Ectodermal cell (in vitro differentiated cells): ENCODE measurements around the gene FNDC3B.

Experiments
- H3K27ac ChIP-seq: 2 replicates; pipeline ENCODE4 v1.7.0; 2013; ENCODE audit warnings: mild to moderate bottlenecking, low read depth, low read length; ENCODE audit not compliant: insufficient read depth, poor library complexity, severe bottlenecking
- H3K27me3 ChIP-seq: 2 replicates; pipeline ENCODE4 v1.7.0; 2013; ENCODE audit warnings: mild to moderate bottlenecking, low read length; ENCODE audit not compliant: insufficient read depth, control insufficient read depth, poor library complexity, severe bottlenecking
- H3K36me3 ChIP-seq: one replicate; pipeline ENCODE4 v1.7.0; 2013; ENCODE audit warnings: low read length; ENCODE audit not compliant: control insufficient read depth, insufficient read depth
- H3K4me1 ChIP-seq: one replicate; pipeline ENCODE4 v1.7.0; 2013; ENCODE audit warnings: low read length; ENCODE audit not compliant: control insufficient read depth, insufficient read depth
- H3K4me3 ChIP-seq: 2 replicates; pipeline ENCODE4 v1.7.0; 2013; ENCODE audit warnings: low read depth, low read length, control low read depth; ENCODE audit not compliant: insufficient read depth
- H3K9me3 ChIP-seq: 2 replicates; pipeline ENCODE4 v1.7.0; 2013; ENCODE audit warnings: mild to moderate bottlenecking, low read length, moderate library complexity; ENCODE audit not compliant: control insufficient read depth
- WGBS, 2 experiments: methylation state at CpG; one replicate each; pipeline ENCODE4 v1.1.7; 2013; ENCODE audit warnings: missing lambda C conversion rate in 2 of 2; 5-methylcytosine and 5-hydroxymethylcytosine counted together

Gene FNDC3B

DNA sequence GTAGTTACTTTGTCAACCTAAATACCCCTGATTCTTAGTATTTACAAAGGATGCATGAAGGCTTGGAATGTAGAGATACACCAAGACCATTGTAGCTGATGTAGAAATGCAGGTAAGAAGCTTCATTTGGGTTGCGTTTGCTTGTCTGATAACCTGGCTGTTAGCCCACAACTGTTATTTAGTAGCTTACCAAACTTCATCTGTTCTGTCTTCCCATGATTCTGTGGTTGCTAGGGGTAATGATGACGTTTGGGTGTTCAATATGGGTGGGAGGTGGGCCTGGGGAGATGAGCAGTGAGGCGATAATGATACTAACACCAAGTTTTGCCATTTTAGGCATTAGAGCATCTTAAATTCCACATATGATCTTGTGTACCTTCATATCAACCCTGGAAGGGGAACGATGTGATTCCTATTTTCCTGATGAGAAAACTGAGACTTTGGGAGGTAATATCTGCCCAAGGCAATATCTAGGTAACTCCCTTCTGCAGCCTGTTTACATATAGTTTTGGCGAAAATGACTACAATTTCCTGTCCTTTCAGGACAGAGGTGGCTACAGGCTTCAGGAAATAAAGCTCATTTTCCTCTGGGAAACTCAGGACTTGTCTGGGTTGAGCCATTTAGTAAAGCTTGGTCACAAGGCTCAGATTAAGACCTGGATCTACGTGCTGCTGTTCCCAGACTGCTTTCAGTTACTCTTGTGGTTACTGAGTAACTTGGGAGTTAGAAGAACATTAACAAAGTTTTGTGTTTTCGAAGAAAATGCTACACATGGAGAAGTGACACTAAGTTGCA lies 26.8 kb downstream of the FNDC3B start:
- Histone ChIP-seq H3K4me1 (peaks cover 6% of the 10 kb centered on the region), H3K9me3 (no peaks in the 10 kb centered on the region), H3K4me3 (no peak overlapping the region), H3K27me3 (no peaks in the 10 kb centered on the region), H3K36me3 (no peaks in the 10 kb centered on the region), H3K27ac (no peak overlapping the region)
- 88 to 90% methylated on average over 6 to 7 of the region's 7 CpGs for WGBS, 2 experiments

DNA sequence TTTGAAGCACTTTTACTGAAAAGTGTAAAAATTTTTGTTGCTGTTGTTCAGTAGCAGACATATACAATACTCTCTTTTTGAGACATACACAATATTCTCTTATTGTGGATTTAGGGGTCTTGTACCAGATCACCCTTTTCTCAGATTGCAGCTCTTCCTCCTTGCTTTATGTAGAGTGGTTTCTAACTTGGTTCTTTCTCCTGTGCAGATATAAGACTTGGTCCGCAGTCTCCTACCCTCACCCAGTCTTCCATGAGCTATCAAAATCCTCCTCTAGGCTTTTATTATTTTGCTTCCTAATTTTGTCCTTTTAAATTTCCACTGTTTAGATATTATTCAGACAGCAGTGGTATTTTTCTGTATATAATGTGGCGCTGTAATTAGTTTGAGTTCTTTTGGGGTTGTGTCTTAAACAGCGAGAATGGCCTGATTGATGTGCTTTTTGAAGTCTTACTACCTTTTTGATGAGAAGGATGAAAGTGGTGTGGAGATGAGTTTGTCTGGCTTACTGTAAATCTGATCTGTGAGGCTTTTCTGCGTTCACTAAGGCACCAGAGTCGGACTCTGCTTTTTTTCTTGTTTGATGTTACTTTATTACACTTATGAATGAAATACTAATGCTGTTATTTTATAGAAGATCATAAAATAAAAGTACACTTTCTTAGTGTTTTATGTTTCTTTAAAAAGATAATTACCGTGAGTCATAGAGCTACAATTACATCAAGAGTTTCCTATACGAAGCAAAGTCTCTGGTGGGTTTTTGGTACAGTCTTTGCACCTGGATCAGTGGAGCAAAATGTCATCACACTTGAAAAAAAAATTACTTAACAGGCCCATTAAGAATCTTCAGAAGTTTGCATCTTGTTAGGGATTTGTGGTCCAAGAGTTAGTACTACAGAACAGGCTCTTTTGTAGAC lies 27.8 kb downstream of the FNDC3B start:
- peaks cover 6% of the 10 kb centered on the region for H3K4me1 ChIP-seq
- H3K27ac ChIP-seq = no peak overlapping the region
- no peaks in the 10 kb centered on the region for H3K27me3 ChIP-seq
- no peaks in the 10 kb centered on the region for H3K9me3 ChIP-seq
- 95 to 96% methylated on average over 5 to 6 of the region's 7 CpGs for WGBS, 2 experiments
- H3K36me3 ChIP-seq = no peaks in the 10 kb centered on the region
- no peak overlapping the region for H3K4me3 ChIP-seq

DNA sequence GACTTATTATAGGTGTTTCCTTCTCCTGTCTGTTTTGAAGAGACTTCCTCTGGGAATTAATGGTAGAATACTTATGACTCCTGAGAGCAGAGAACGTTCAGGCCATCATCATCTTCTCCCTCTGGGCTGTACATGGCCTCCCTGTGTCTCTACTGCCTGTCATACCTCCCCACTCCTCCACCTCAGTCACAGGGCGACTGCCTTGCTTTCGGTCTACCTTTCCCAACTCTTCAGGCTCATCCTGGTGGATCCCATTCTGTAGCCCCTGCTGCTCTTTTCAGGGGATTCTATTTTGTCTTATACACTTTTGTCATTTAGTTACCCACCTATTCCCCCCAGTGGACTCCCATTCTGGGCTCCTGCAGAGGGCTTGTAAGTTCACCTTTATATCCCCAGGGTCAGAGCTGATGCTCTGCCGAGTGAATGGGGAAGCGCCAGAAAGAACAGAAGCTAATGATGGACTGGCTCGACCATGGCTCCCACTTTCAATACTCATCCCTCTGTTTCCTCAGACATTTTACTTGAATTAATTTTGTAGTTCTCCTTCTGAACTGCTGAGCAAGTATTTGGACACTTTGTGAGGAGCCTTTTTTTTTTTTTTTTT lies 28.6 kb downstream of the FNDC3B start:
- peaks cover 6% of the 10 kb centered on the region for H3K4me1 ChIP-seq
- H3K36me3 ChIP-seq = no peaks in the 10 kb centered on the region
- H3K27ac ChIP-seq = no peak overlapping the region
- H3K9me3 ChIP-seq = no peaks in the 10 kb centered on the region
- H3K27me3 ChIP-seq = no peaks in the 10 kb centered on the region
- 72 to 74% methylated on average over 6 of the region's 6 CpGs for WGBS, 2 experiments
- no peak overlapping the region for H3K4me3 ChIP-seq

DNA sequence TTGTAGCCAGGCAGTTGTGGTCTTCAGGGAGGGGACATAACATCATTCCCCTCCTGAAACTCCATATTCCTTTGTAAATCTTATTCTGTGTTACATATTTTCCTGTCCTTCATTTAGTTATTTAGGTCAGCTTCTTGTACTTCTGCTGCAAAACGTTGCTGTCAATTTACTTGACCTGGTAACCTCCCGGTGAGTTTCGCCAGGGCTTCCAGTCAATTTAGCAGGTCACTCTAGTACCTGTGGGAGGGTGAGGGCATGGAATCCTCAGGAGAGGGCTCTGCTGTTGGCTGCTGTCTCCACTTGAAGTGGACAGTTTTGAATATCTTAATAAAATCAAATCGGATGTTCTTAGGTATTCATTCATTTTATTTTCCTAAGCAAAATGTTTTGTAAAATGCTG lies 29.6 kb downstream of the FNDC3B start:
- 85 to 92% methylated on average over 3 of the region's 4 CpGs for WGBS, 2 experiments
- peaks cover 6% of the 10 kb centered on the region for H3K4me1 ChIP-seq
- H3K9me3 ChIP-seq = no peaks in the 10 kb centered on the region
- no peak overlapping the region for H3K4me3 ChIP-seq
- H3K27ac ChIP-seq = no peak overlapping the region
- H3K36me3 ChIP-seq = no peaks in the 10 kb centered on the region
- H3K27me3 ChIP-seq = no peaks in the 10 kb centered on the region

DNA sequence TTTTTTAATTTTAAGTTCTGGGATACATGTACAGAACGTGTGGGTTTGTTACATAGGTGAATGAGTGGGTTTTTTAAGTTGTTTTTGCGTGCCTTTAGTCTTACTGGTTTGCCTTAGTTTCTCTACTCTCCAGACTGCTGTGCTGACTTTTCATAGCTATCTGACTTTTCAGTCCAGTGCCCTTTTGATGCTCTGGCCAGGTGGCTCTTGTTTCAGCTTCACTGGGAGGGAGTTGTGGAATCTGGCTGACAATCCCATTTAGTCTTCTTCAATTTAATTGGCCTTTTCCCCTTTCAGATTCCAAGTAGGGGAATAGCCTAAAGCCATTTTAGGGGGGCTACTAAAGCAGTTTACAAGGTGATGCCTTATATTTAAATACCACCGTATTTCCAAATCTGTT lies 30.1 kb downstream of the FNDC3B start:
- Histone ChIP-seq H3K4me3 (no peak overlapping the region), H3K36me3 (no peaks in the 10 kb centered on the region), H3K4me1 (peaks cover 6% of the 10 kb centered on the region), H3K9me3 (no peaks in the 10 kb centered on the region), H3K27me3 (no peaks in the 10 kb centered on the region), H3K27ac (no peak overlapping the region)
- 86 to 90% methylated on average over 2 to 3 of the region's 3 CpGs for WGBS, 2 experiments

DNA sequence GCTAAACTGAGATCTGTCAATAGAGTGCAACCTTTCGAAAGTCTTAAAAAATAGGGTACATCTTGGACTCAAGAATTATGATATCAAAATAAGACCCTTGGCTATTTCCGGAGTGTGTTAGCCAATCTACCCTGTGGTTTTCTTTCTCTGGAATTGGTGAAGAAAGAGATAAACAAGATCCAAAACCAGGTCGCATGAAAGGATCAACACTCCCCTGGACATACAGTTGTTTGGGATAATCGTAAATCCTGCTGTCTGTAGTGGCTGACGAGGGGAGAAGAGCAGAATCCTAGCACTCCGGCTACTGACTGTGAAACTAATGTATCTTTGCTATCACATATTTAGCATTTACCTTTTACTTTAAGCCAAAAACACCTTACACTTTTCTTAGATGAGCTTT lies 30.9 kb downstream of the FNDC3B start:
- WGBS, 2 experiments = 81 to 83% methylated on average over 6 of the region's 6 CpGs
- peaks cover 11% of the 10 kb centered on the region for H3K4me1 ChIP-seq
- no peaks in the 10 kb centered on the region for H3K9me3 ChIP-seq
- no peak overlapping the region for H3K27ac ChIP-seq
- no peaks in the 10 kb centered on the region for H3K27me3 ChIP-seq
- H3K4me3 ChIP-seq = no peak overlapping the region
- H3K36me3 ChIP-seq = no peaks in the 10 kb centered on the region

DNA sequence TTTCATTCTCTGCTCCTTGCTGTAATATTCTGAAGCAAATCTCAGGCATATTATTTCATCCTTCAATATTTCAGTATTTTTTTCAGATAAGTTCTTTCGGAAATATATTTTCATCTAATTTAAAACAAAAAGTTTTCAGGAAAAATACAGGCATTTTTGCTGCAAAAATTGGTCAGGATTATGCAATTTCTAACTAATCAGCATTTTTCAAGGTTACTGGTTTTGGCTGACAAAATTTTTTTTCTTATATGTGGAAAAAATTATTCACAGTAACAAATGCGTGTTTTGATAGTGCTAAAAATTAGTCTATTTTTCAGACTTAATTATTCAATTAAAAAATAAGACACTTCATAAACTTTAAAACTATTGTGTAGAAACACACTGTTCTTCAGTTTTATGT lies 31.4 kb downstream of the FNDC3B start:
- no peaks in the 10 kb centered on the region for H3K9me3 ChIP-seq
- no peak overlapping the region for H3K27ac ChIP-seq
- H3K4me3 ChIP-seq = no peak overlapping the region
- 100% methylated on average over 1 of the region's 2 CpGs; no CpG with 5 or more reads in 1 of the 2 experiments for WGBS, 2 experiments
- H3K36me3 ChIP-seq = no peaks in the 10 kb centered on the region
- H3K4me1 ChIP-seq = peaks cover 15% of the 10 kb centered on the region
- no peaks in the 10 kb centered on the region for H3K27me3 ChIP-seq

DNA sequence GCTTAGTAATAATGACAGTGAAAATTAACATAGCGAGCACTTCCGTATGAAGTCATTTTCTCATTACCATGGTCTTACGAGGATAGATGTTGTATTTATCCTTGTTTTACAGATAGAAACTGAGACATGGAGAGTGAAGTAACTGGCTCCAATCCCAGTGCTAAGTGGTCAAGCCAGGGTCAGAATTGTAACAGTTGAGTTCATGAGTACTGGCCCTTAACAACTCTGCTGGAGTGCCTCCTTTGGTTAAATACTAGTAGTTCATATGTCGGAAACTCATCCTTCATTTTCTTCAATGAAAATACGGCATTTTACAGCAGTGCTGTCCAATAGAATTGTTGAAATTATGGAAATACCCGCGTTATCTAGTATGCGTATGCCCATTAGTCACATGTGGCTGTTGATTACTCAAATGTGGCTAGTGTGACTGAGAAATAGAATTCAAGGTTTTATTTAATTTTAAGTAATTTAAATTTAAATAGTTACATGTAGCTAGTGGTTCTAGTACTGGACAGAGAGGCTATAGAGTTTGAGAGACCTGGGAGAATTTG lies 32.5 kb downstream of the FNDC3B start:
- no peak overlapping the region for H3K27ac ChIP-seq
- H3K4me1 ChIP-seq = peaks cover 24% of the 10 kb centered on the region
- H3K27me3 ChIP-seq = no peaks in the 10 kb centered on the region
- no peaks in the 10 kb centered on the region for H3K36me3 ChIP-seq
- H3K9me3 ChIP-seq = no peaks in the 10 kb centered on the region
- no peak overlapping the region for H3K4me3 ChIP-seq
- 97 to 98% methylated on average over 8 of the region's 8 CpGs for WGBS, 2 experiments

DNA sequence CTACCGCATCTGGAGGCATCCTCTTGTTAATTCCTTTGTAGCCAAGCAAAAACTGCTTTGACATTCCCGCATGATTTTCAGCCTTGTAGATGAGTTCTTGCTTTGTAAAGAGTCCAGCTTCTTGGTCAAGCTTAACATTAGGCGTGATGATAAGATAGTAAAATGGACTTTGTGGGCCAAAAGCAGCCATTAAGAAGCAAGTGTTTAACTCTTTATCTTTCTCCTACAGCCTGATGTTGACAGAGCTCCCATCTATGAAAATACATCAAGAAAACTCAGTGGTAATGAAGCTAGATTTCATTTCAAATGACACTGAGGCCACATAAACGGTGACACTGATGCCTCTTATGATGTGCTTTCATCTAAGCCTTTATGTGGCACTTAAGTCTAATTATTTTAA lies 33.2 kb downstream of the FNDC3B start:
- Histone ChIP-seq H3K4me1 (peaks cover 24% of the 10 kb centered on the region), H3K27ac (no peak overlapping the region), H3K36me3 (no peaks in the 10 kb centered on the region), H3K4me3 (no peak overlapping the region), H3K9me3 (no peaks in the 10 kb centered on the region), H3K27me3 (no peaks in the 10 kb centered on the region)
- WGBS, 2 experiments = 94 to 99% methylated on average over 4 of the region's 4 CpGs
